Body of pancreas (tissue), 4 donors: ENCODE measurements around the gene ACACA.

ENCODE experiments used
- POLR2A ChIP-seq, 3 donors: fragments of 450-650 bp; IDR thresholded peaks; one replicate each; pipeline ENCODE4 v1.6.1; 2016; ENCODE audit warnings: antibody characterized with exemption in 3 of 3, mild to moderate bottlenecking in 2 of 3
- TF ChIP-seq, protein P1 (sequence below), 7 experiments: fragments of 450-650 bp in 4 of 7; fragments of 200-600 bp in 3 of 7; sonication (generic) in 3 of 7; IDR thresholded peaks; one replicate each; pipeline ENCODE4 v1.5.1; 2016 to 2019; ENCODE audit warnings: antibody characterized with exemption in 7 of 7

DNA sequence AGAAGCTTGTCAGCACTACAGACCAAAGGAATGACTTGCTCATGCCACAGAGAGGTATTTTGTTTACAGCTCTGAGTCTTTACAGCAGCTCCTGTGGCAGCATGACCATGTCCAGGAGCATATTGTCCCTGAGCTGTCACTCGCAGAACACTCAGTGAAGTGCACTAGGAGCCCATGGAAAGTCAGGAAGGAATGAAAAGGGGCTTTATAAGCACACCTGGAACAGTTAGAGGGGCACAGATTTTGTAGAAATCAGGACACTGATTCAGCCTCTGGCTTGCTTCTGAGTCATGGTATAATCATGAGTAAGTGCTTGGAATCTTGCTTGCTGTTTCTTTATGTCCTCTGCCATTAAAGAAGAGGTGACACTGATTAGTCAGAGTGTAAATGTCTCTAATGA lies 41.0 kb upstream of the ACACA start:
- no peak for TF ChIP-seq POLR2A (IDR thresholded peaks at IDR 0.05)
- TF ChIP-seq, protein P1, sequence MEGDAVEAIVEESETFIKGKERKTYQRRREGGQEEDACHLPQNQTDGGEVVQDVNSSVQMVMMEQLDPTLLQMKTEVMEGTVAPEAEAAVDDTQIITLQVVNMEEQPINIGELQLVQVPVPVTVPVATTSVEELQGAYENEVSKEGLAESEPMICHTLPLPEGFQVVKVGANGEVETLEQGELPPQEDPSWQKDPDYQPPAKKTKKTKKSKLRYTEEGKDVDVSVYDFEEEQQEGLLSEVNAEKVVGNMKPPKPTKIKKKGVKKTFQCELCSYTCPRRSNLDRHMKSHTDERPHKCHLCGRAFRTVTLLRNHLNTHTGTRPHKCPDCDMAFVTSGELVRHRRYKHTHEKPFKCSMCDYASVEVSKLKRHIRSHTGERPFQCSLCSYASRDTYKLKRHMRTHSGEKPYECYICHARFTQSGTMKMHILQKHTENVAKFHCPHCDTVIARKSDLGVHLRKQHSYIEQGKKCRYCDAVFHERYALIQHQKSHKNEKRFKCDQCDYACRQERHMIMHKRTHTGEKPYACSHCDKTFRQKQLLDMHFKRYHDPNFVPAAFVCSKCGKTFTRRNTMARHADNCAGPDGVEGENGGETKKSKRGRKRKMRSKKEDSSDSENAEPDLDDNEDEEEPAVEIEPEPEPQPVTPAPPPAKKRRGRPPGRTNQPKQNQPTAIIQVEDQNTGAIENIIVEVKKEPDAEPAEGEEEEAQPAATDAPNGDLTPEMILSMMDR (IDR thresholded peaks at IDR 0.05), result no peak
